Spleen (tissue), 11 donors: Measurements from ENCODE around the gene SHISA5. TPM values are rescaled to one million over a fixed set of nuclear protein-coding genes. Genes with fewer than 3 reads are reported as not detected.

ENCODE experiments used
- DNase-seq: peaks from one replicate; pipeline ENCODE4 v3.0.0-alpha.2; 2020
- H3K27ac ChIP-seq, 8 donors: fragments of 200-600 bp; sonication (generic) in 7 of 8; 1 replicate in 4 of 8; 2 replicates in 4 of 8; pipeline versions ENCODE4 v1.5.0 to v1.8.0; 2016 to 2021; ENCODE audit warnings: inconsistent platforms in 4 of 8, mild to moderate bottlenecking in 4 of 8, moderate library complexity in 1 of 8
- H3K27me3 ChIP-seq, 7 donors: fragments of 200-600 bp; sonication (generic) in 6 of 7; replicated peaks in 1 of 7; 1 replicate in 4 of 7; 2 replicates in 3 of 7; pipeline versions ENCODE4 v1.5.0 to v1.8.0; 2016 to 2021; ENCODE audit warnings: inconsistent platforms in 3 of 7, mild to moderate bottlenecking in 1 of 7
- H3K36me3 ChIP-seq, 6 donors: fragments of 200-600 bp; sonication (generic) in 5 of 6; 1 replicate in 4 of 6; 2 replicates in 2 of 6; pipeline versions ENCODE4 v1.5.0 to v1.8.0; 2016 to 2021; ENCODE audit warnings: inconsistent platforms in 2 of 6
- H3K4me1 ChIP-seq, 6 donors: fragments of 200-600 bp; sonication (generic) in 5 of 6; 1 replicate in 3 of 6; 2 replicates in 3 of 6; pipeline versions ENCODE4 v1.5.0 to v1.8.0; 2016 to 2021; ENCODE audit warnings: inconsistent platforms in 3 of 6
- H3K4me3 ChIP-seq, 8 donors: fragments of 200-600 bp; sonication (generic) in 7 of 8; 1 replicate in 4 of 8; 2 replicates in 4 of 8; pipeline versions ENCODE4 v1.5.0 to v1.8.0; 2016 to 2021; ENCODE audit warnings: inconsistent platforms in 4 of 8, mild to moderate bottlenecking in 4 of 8, moderate library complexity in 2 of 8
- H3K9me3 ChIP-seq, 8 donors: fragments of 200-600 bp; sonication (generic) in 7 of 8; 1 replicate in 4 of 8; 2 replicates in 4 of 8; pipeline versions ENCODE4 v1.5.0 to v1.8.0; 2016 to 2021; ENCODE audit warnings: inconsistent platforms in 4 of 8
- POLR2A ChIP-seq, 3 donors: fragments of 450-650 bp; IDR thresholded peaks; one replicate each; pipeline ENCODE4 v1.5.1; 2017; ENCODE audit warnings: antibody characterized with exemption in 3 of 3, mild to moderate bottlenecking in 1 of 3
- POLR2AphosphoS5 ChIP-seq, 3 donors: sonication (generic); formaldehyde crosslinking; IDR thresholded peaks; one replicate each; pipeline ENCODE4 v1.5.1; 2017; ENCODE audit warnings: antibody characterized with exemption in 3 of 3
- WGBS, 5 donors: extraction: QIAGEN DNeasy Blood & Tissue Kit in 3 of 5; methylation state at CpG; one replicate each; pipeline versions ENCODE4 v1.1.5 to v1.1.7; 2013 to 2018; 5-methylcytosine and 5-hydroxymethylcytosine counted together
- intact Hi-C: fragments of 100-400 bp; cut with DNase I; formaldehyde crosslinking; loops from one replicate; pipeline ENCODE4 v1.15.0; 2023; ENCODE audit warnings: low total_unique reads
- polyA plus RNA-seq, 3 donors: library from polyadenylated mRNA; stranded (reverse); fragments of 200-250 nt; gene quantifications; one replicate each; pipeline ENCODE4 v1.2.1, GENCODE V29; 2013
- total RNA-seq, 7 donors: library from RNA; depleted of rRNA in 3 of 7; stranded (reverse); fragments of >200 nt in 3 of 7; fragmentation: NEBNext Ultra II Directional in 4 of 7; extraction: Animal tissue kit (Norgen Biotek cat#: 25700) in 4 of 7; gene quantifications; one replicate each; pipeline versions ENCODE4 v1.1.0 to v1.2.1, GENCODE V29; 2016 to 2021
- TF ChIP-seq, protein P1 (sequence below), 11 experiments: fragments of 200-600 bp in 7 of 11; fragments of 450-650 bp in 4 of 11; sonication (generic) in 4 of 11; IDR thresholded peaks in 8 of 11; conservative IDR thresholded peaks in 3 of 11; 1 replicate in 7 of 11; 2 replicates in 4 of 11; pipeline versions ENCODE4 v1.4.0 to v1.8.0; 2016 to 2021; ENCODE audit warnings: antibody characterized with exemption in 11 of 11, inconsistent platforms in 4 of 11, mild to moderate bottlenecking in 1 of 11
- donor health status: healthy with polysubstance abuse.
- donor health status: DM: no; HTN: no; CAD: no; lungs with moderate emphysema.
- donor health status: DM: no; HTN: no; CAD: no.
- donor health status: Bipolar disorder and iron deficiency.
- donor health status: healthy.
- donor health status: DM: no; HTN: no; CAD: no.
- donor health status: DM: yes; HTN: yes; CAD: no.

Gene SHISA5
- total and polyA plus RNA-seq, 10 donors = 80.2 to 227 (median 173) TPM

DNA sequence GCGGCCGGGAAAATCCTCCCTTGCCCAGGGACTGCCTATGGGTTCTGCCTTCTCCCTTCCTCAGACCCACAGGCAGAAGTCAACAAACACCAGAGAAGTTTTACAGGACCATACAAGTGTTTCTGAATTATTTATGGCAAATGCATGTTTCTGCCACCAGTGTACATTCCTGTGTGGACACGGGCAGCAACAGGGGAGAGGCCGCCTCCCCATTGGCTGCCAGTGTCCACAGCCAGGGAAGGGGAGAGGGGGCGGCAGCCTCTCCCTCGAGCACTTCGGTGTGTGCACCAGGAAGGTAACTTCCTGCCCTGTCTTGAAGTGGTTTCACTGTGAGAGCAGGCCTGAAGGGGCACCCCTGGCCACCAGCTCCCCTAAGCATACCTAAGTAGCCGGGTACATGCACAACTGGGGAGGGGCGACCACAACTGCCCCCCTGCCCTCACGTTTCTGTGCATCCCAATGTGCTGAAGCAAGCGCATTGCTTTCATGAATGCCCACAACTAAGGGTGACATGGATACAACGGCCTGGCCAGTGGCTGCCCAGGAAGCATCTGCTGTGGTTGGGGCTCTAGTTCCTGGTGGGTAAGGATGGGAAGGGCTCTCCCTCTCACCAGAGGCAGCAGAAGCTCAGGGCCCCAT is 14.8 kb upstream of the SHISA5 start:
- Histone ChIP-seq H3K27ac (peak overlapping the region in 1 of 8 donors; percentile 29), H3K4me1 (peaks cover 0 to 24% (median 4%) of the 10 kb centered on the region in 6 donors), H3K4me3 (no peak overlapping the region), H3K27me3 (no peaks in the 10 kb centered on the region), H3K36me3 (peaks cover 0 to 63% (median 0%) of the 10 kb centered on the region in 6 donors), H3K9me3 (no peaks in the 10 kb centered on the region)
- intact Hi-C loops = no loop called here
- 45 to 59% (median 53%) methylated on average over 10 to 12 of the region's 12 CpGs for WGBS, 5 donors
- peak in 1 of 3 donors; percentile 15 for TF ChIP-seq POLR2AphosphoS5 (IDR thresholded peaks at IDR 0.05)
- TF ChIP-seq, protein P1, sequence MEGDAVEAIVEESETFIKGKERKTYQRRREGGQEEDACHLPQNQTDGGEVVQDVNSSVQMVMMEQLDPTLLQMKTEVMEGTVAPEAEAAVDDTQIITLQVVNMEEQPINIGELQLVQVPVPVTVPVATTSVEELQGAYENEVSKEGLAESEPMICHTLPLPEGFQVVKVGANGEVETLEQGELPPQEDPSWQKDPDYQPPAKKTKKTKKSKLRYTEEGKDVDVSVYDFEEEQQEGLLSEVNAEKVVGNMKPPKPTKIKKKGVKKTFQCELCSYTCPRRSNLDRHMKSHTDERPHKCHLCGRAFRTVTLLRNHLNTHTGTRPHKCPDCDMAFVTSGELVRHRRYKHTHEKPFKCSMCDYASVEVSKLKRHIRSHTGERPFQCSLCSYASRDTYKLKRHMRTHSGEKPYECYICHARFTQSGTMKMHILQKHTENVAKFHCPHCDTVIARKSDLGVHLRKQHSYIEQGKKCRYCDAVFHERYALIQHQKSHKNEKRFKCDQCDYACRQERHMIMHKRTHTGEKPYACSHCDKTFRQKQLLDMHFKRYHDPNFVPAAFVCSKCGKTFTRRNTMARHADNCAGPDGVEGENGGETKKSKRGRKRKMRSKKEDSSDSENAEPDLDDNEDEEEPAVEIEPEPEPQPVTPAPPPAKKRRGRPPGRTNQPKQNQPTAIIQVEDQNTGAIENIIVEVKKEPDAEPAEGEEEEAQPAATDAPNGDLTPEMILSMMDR (IDR thresholded peaks at IDR 0.05 in 8 of 11, conservative IDR thresholded peaks at IDR 0.05 in 3 of 11) = no peak
- peak; percentile 35 for DNase-seq

DNA sequence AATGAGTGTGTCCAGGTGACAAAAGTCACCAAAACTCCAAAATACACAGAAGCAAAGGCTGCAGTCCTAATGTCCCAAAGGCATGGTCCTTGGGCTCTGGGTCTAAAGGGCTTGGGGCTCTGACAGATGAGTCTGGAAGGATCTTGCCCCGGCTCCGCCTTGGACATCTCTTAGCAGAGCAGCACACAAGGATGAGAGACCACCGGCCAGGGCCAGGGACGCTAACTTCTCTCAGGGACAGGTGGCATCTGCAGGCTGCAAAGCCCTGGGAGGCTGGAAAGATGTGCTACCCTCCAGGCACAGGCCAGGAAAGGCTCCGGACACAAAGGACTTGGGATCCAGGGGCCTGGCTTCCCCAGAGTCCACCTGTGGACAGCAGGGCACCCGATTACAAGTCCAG is 14.1 kb upstream of the SHISA5 start:
- WGBS, 5 donors = 89 to 96% (median 95%) methylated on average over 4 to 6 of the region's 6 CpGs
- H3K4me3 ChIP-seq = no peak overlapping the region

DNA sequence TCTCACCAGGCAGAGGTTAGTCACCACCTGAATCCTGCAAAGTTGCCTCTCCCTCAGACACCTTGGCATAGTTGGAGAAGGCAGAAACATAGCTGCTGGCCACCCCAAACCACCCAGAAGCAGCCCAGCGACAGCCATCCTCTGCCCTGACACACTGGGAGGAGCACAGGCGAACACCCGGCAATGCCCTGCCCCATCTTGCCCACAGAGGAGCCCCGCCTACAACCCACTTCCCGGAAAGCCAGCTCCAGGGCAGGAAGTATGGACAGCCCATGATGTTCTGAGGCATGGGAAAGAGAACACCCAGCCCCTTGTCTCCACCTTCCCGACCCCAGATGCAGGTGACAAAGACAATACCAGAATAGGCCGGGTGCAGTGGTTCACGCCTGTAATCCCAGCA is 12.6 kb upstream of the SHISA5 start:
- peaks cover 0 to 24% (median 4%) of the 10 kb centered on the region in 6 donors for H3K4me1 ChIP-seq
- H3K4me3 ChIP-seq = no peak overlapping the region
- H3K9me3 ChIP-seq = no peaks in the 10 kb centered on the region
- intact Hi-C loops = no loop called here
- H3K36me3 ChIP-seq = peaks cover 0 to 41% (median 0%) of the 10 kb centered on the region in 6 donors
- peak; percentile 70 for DNase-seq
- WGBS, 5 donors = 53 to 75% (median 69%) methylated on average over 5 to 8 of the region's 8 CpGs
- no peak overlapping the region for H3K27ac ChIP-seq
- TF ChIP-seq POLR2A (IDR thresholded peaks at IDR 0.05) (no peak), POLR2AphosphoS5 (IDR thresholded peaks at IDR 0.05) (no peak)
- TF ChIP-seq, protein P1 (IDR thresholded peaks at IDR 0.05 in 8 of 11, conservative IDR thresholded peaks at IDR 0.05 in 3 of 11) = no peak
- no peaks in the 10 kb centered on the region for H3K27me3 ChIP-seq

More for the DNA sequence above, 14.1 kb upstream of the SHISA5 start:
- TF ChIP-seq, protein P1 (IDR thresholded peaks at IDR 0.05 in 8 of 11, conservative IDR thresholded peaks at IDR 0.05 in 3 of 11) = no peak
- no peak for TF ChIP-seq POLR2AphosphoS5 (IDR thresholded peaks at IDR 0.05)
- TF ChIP-seq POLR2A (IDR thresholded peaks at IDR 0.05) = no peak
- Histone ChIP-seq H3K27me3 (no peaks in the 10 kb centered on the region), H3K27ac (peak overlapping the region in 1 of 8 donors; percentile 29), H3K36me3 (peaks cover 0 to 56% (median 0%) of the 10 kb centered on the region in 6 donors), H3K4me1 (peaks cover 0 to 24% (median 4%) of the 10 kb centered on the region in 6 donors), H3K9me3 (no peaks in the 10 kb centered on the region)
- intact Hi-C loops = no loop called here
- peak; percentile 61 for DNase-seq

DNA sequence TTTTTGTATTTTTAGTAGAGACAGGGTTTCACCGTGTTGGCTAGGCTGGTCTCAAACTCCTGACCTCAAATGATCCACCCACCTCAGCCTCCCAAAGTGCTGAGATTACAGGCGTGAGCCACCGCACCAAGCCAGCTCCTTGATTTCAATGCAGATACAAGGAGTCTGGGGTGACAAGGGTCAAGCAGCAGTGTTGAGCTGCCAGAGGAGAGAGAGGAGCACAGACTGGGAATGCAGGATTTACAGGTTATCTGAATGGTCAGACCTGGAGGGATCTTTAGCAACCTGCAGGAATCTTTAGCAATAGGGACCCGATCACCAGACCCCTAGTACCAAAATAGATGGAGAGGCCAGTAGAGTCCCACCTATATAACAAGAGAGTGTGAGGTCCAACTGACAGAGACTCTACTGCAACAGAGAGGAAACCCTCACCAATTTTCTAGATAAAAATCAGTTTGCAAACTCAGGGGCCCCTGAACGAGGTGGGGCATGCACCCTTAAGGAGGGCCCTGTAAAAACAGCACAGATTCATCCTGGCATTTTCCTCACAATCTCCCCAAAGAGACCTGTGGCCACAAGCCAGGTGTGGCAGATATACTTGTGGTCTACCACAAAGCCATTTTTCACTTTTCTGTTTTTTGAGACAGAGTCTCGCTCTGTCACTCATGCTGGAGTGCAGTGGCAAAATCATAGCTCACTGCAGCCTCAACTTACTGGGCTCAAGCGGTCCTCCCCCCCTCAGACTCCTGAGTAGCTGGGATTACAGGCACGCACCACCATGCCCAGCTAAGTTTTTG is 10.7 kb upstream of the SHISA5 start:
- WGBS, 5 donors = 66 to 75% (median 68%) methylated on average over 8 of the region's 8 CpGs
- TF ChIP-seq, protein P1 (IDR thresholded peaks at IDR 0.05 in 8 of 11, conservative IDR thresholded peaks at IDR 0.05 in 3 of 11) = no peak
- TF ChIP-seq POLR2AphosphoS5 (IDR thresholded peaks at IDR 0.05) = no peak
- TF ChIP-seq POLR2A (IDR thresholded peaks at IDR 0.05) = no peak

More for the DNA sequence above, 10.7 kb upstream of the SHISA5 start:
- DNase-seq = peak; percentile 24
- no peaks in the 10 kb centered on the region for H3K27me3 ChIP-seq
- H3K36me3 ChIP-seq = peaks cover 0 to 22% (median 0%) of the 10 kb centered on the region in 6 donors
- H3K9me3 ChIP-seq = no peaks in the 10 kb centered on the region
- peaks cover 0 to 24% (median 4%) of the 10 kb centered on the region in 6 donors for H3K4me1 ChIP-seq
- intact Hi-C loops = no loop called here
- H3K27ac ChIP-seq = no peak overlapping the region
- no peak overlapping the region for H3K4me3 ChIP-seq
